Activated CD4-positive, alpha-beta T cell treated with anti-CD3 and anti-CD28 coated beads for 36 hours (primary cell): ENCODE results near the gene SPDYE2B. TPM values are rescaled to one million over a fixed set of nuclear protein-coding genes. Genes with fewer than 3 reads are reported as not detected.
"Not testable (repeated sequence)": the region's sequence is repeated elsewhere in the genome, so short reads cannot be mapped to it uniquely, and the experiment has no call there.

Experiments
- ATAC-seq: fragments of 200-7000 bp; cut with Tn5 transposase; one replicate; pipeline ENCODE4 v1.10.0; 2021; ENCODE audit warnings: mild to moderate bottlenecking, moderate library complexity
- CTCF ChIA-PET: fragments of 350-600 bp; sonication (Branson Sonifier 250); formaldehyde crosslinking; loops from one replicate; lab custom pipeline; 2021; ENCODE audit warnings: antibody characterized with exemption; lab: Charles Lee
- POLR2A ChIA-PET: fragments of 350-600 bp; sonication (Branson Sonifier 250); formaldehyde crosslinking; loops from one replicate; lab custom pipeline; 2021; ENCODE audit warnings: antibody characterized with exemption, inconsistent platforms; lab: Charles Lee
- DNase-seq: peaks from one replicate; pipeline ENCODE4 v3.0.0-alpha.2; 2020
- H3K27ac Mint-ChIP-seq: one replicate; pipeline ENCODE4 v1.8.0; 2021; ENCODE audit warnings: mixed read lengths
- H3K27me3 Mint-ChIP-seq: one replicate; pipeline ENCODE4 v1.8.0; 2021; ENCODE audit warnings: mixed read lengths
- H3K36me3 Mint-ChIP-seq: one replicate; pipeline ENCODE4 v1.8.0; 2021; ENCODE audit warnings: low read depth, mixed read lengths
- H3K4me1 Mint-ChIP-seq: one replicate; pipeline ENCODE4 v1.8.0; 2021; ENCODE audit warnings: mixed read lengths
- H3K4me3 Mint-ChIP-seq: one replicate; pipeline ENCODE4 v1.8.0; 2021; ENCODE audit warnings: mild to moderate bottlenecking, moderate library complexity, mixed read lengths
- H3K9me3 Mint-ChIP-seq: one replicate; pipeline ENCODE4 v1.8.0; 2021; ENCODE audit warnings: low read depth, mixed read lengths
- intact Hi-C, 2 experiments: fragments of 100-400 bp; cut with DNase I in 1 of 2; cut with micrococcal nuclease in 1 of 2; formaldehyde crosslinking; loops; one replicate each; pipeline versions ENCODE4 v1.14.2 to v1.15.1; 2022 to 2024; cut with DNase I, micrococcal nuclease
- total RNA-seq, 2 experiments: library from RNA; stranded (reverse); gene quantifications; one replicate each; pipeline ENCODE4 v1.2.3, GENCODE V29; 2021

SPDYE2B gene
- total RNA-seq, 2 experiments from 2014 or later: not detected

GRCh38 chr7:102664765-102665164 is 14.6 kb downstream of the SPDYE2B start:
- H3K4me3 Mint-ChIP-seq, H3K36me3 Mint-ChIP-seq, POLR2A ChIA-PET, H3K9me3 Mint-ChIP-seq, H3K4me1 Mint-ChIP-seq, CTCF ChIA-PET, intact Hi-C loops, ATAC-seq, H3K27ac Mint-ChIP-seq, DNase-seq, H3K27me3 Mint-ChIP-seq: not testable (repeated sequence)

GRCh38 chr7:102666850-102667249 is 16.7 kb downstream of the SPDYE2B start:
- H3K4me1 Mint-ChIP-seq, POLR2A ChIA-PET, ATAC-seq, H3K27ac Mint-ChIP-seq, CTCF ChIA-PET, H3K9me3 Mint-ChIP-seq, H3K36me3 Mint-ChIP-seq, H3K27me3 Mint-ChIP-seq, H3K4me3 Mint-ChIP-seq, DNase-seq, intact Hi-C loops: not testable (repeated sequence)

- POLR2A ChIA-PET, H3K9me3 Mint-ChIP-seq, intact Hi-C loops, ATAC-seq, H3K4me3 Mint-ChIP-seq, H3K4me1 Mint-ChIP-seq, H3K27ac Mint-ChIP-seq, DNase-seq, CTCF ChIA-PET, H3K27me3 Mint-ChIP-seq, H3K36me3 Mint-ChIP-seq: not testable (repeated sequence)
These were observed 17.4 kb downstream of the SPDYE2B start for GRCh38 chr7:102667523-102667922.

- POLR2A ChIA-PET, H3K36me3 Mint-ChIP-seq, H3K27me3 Mint-ChIP-seq, CTCF ChIA-PET, H3K9me3 Mint-ChIP-seq, intact Hi-C loops, H3K4me1 Mint-ChIP-seq: not testable (repeated sequence)
- ATAC-seq (peak; percentile 87), DNase-seq (peak; percentile 100)
- Mint-ChIP-seq H3K4me3 (peak within 1 kb of the TSS; percentile 86), H3K27ac (peak within 1 kb of the TSS; percentile 90)
These were observed 21.2 kb downstream of the SPDYE2B start, which contains the start of gene POLR2J2 for GRCh38 chr7:102671166-102671955. TSS of gene POLR2J2 (minus strand) at chr7:102671663. CDS start at chr7:102671601, 62 bp downstream.

GRCh38 chr7:102671956-102672307 is 21.8 kb downstream of the SPDYE2B start:
- H3K4me3 Mint-ChIP-seq, H3K27ac Mint-ChIP-seq, CTCF ChIA-PET, H3K27me3 Mint-ChIP-seq, intact Hi-C loops, H3K36me3 Mint-ChIP-seq, DNase-seq, POLR2A ChIA-PET, H3K4me1 Mint-ChIP-seq, H3K9me3 Mint-ChIP-seq: not testable (repeated sequence)
- ATAC-seq: peak; percentile 7

- DNase-seq: peak; percentile 4
- POLR2A ChIA-PET, H3K36me3 Mint-ChIP-seq: not testable (repeated sequence)
These were observed 23.4 kb downstream of the SPDYE2B start for GRCh38 chr7:102673447-102674067.

GRCh38 chr7:102675545-102675944 is 25.4 kb downstream of the SPDYE2B start:
- DNase-seq (peak; percentile 40), ATAC-seq (peak; percentile 49)
- H3K4me3 Mint-ChIP-seq, H3K9me3 Mint-ChIP-seq, intact Hi-C loops, H3K27ac Mint-ChIP-seq, H3K27me3 Mint-ChIP-seq, H3K4me1 Mint-ChIP-seq, CTCF ChIA-PET, POLR2A ChIA-PET, H3K36me3 Mint-ChIP-seq: not testable (repeated sequence)

More at GRCh38 chr7:102673447-102674067, 23.4 kb downstream of the SPDYE2B start:
- H3K27ac Mint-ChIP-seq, H3K4me3 Mint-ChIP-seq, H3K4me1 Mint-ChIP-seq, H3K9me3 Mint-ChIP-seq, H3K27me3 Mint-ChIP-seq, intact Hi-C loops, CTCF ChIA-PET: not testable (repeated sequence)
- ATAC-seq: peak; percentile 14

GRCh38 chr7:102680780-102681179 is 30.7 kb downstream of the SPDYE2B start:
- H3K27me3 Mint-ChIP-seq, POLR2A ChIA-PET, ATAC-seq, H3K27ac Mint-ChIP-seq, H3K36me3 Mint-ChIP-seq, H3K4me3 Mint-ChIP-seq, CTCF ChIA-PET, DNase-seq, H3K4me1 Mint-ChIP-seq, H3K9me3 Mint-ChIP-seq, intact Hi-C loops: not testable (repeated sequence)

- intact Hi-C loops, H3K9me3 Mint-ChIP-seq, DNase-seq, H3K4me3 Mint-ChIP-seq, CTCF ChIA-PET, H3K27ac Mint-ChIP-seq, POLR2A ChIA-PET, ATAC-seq, H3K36me3 Mint-ChIP-seq, H3K27me3 Mint-ChIP-seq, H3K4me1 Mint-ChIP-seq: not testable (repeated sequence)
These were observed 32.4 kb downstream of the SPDYE2B start for GRCh38 chr7:102682560-102682959.

- ATAC-seq (peak; percentile 80), DNase-seq (peak; percentile 54)
- H3K36me3 Mint-ChIP-seq, H3K27ac Mint-ChIP-seq, CTCF ChIA-PET, H3K27me3 Mint-ChIP-seq, POLR2A ChIA-PET, intact Hi-C loops, H3K9me3 Mint-ChIP-seq, H3K4me1 Mint-ChIP-seq, H3K4me3 Mint-ChIP-seq: not testable (repeated sequence)
These were observed 38.3 kb downstream of the SPDYE2B start for GRCh38 chr7:102688299-102689036.

- H3K36me3 Mint-ChIP-seq: not testable (repeated sequence)
These were observed 39.5 kb downstream of the SPDYE2B start for GRCh38 chr7:102689436-102690282.

More at GRCh38 chr7:102689436-102690282, 39.5 kb downstream of the SPDYE2B start:
- peak; percentile 83 for ATAC-seq
- H3K4me1 Mint-ChIP-seq, CTCF ChIA-PET, intact Hi-C loops, H3K9me3 Mint-ChIP-seq, POLR2A ChIA-PET, H3K27me3 Mint-ChIP-seq: not testable (repeated sequence)
- peak; percentile 67 for DNase-seq
- H3K27ac Mint-ChIP-seq: peak overlapping the region; percentile 83
- peak overlapping the region; percentile 67 for H3K4me3 Mint-ChIP-seq
